Muscle of back (tissue), 13 donors: Measurements from ENCODE around the gene MPPED1. TPM values are rescaled to one million over a fixed set of nuclear protein-coding genes. Genes with fewer than 3 reads are reported as not detected.

Source experiments
- DNase-seq, 3 donors: peaks; one replicate each; pipeline versions ENCODE4 v3.0.0 to v3.0.0-alpha.2; 2013
- long read RNA-seq, 9 donors: transcript quantifications; one replicate each; lab custom pipeline, GENCODE V29; 2026
- polyA plus RNA-seq, 10 donors: library from polyadenylated mRNA; unstranded; fragments of 120-200 nt; gene quantifications; one replicate each; pipeline ENCODE4 v1.2.1, GENCODE V29; 2013; ENCODE audit not compliant: insufficient read length in 10 of 10

Gene MPPED1, protein sequence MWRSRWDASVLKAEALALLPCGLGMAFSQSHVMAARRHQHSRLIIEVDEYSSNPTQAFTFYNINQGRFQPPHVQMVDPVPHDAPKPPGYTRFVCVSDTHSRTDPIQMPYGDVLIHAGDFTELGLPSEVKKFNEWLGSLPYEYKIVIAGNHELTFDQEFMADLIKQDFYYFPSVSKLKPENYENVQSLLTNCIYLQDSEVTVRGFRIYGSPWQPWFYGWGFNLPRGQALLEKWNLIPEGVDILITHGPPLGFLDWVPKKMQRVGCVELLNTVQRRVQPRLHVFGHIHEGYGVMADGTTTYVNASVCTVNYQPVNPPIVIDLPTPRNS
- polyA plus RNA-seq, result 1 to 10 TPM in 2 of 10 donors, under 1 TPM in 8; 0.27 to 4.8 (median 0.45) TPM
- long read RNA-seq, donor 1, result 0 reads
- long read RNA-seq, donor 2, result 0 reads
- long read RNA-seq, donor 3, result 0 reads
- long read RNA-seq, donor 4, result 0 reads
- long read RNA-seq, donor 5, result 0 reads
- long read RNA-seq, donor 6, result 0 reads
- long read RNA-seq, donor 7, result 0 reads
- long read RNA-seq, donor 8, result 0 reads
- long read RNA-seq, donor 9, result 0 reads

DNA sequence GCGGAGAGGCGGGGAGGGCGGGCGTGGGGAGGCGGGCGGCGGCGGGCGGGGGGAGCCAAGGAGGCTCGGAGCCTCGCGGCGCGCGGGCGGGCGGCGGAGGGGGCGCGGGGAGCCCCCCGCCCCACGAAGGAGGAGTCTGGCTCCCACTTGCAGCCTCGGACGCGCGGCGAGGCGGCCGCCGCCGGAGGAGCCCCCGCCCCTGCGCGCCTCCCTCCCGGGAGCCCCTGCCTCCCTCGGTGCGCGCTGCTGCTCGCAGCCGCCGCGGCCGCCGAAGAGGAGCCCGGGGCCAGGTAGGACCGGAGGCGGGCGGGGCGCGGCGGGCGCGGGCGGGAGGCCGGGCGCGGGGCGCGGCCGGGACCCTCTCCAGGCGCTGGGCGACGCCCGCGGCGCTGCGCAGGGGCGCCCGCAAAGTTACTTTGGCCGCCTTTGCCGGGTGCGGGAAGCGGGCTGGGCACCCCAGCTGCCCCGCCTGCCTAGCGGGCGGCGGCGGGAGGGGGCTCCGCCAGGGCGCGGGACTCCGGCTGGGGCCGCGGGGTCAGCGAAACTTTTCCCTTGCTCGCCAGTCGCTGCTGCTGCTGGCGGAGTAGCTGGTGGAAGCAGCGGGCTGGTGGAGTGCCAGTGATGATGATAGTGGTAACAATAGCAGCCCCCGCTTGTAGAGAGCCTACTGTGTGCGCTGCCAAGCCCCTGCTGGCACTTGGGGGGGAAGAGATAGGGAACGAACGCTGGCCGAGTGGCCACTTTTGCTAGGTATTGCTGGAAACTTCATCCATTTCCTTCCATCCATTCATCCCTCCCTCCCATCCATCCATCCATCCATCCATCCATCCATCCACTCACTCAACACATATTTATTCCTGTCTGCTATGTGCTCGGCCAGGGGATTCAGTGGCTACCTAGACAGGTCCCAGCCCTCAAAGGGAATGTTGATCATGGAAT is at the start of gene MPPED1:
TSS of gene MPPED1 (plus strand) at position 146 of the 939 bp plus-strand sequence. CDS start 12,972 bp downstream, outside the sequence.
- DNase-seq, result no peak

DNA sequence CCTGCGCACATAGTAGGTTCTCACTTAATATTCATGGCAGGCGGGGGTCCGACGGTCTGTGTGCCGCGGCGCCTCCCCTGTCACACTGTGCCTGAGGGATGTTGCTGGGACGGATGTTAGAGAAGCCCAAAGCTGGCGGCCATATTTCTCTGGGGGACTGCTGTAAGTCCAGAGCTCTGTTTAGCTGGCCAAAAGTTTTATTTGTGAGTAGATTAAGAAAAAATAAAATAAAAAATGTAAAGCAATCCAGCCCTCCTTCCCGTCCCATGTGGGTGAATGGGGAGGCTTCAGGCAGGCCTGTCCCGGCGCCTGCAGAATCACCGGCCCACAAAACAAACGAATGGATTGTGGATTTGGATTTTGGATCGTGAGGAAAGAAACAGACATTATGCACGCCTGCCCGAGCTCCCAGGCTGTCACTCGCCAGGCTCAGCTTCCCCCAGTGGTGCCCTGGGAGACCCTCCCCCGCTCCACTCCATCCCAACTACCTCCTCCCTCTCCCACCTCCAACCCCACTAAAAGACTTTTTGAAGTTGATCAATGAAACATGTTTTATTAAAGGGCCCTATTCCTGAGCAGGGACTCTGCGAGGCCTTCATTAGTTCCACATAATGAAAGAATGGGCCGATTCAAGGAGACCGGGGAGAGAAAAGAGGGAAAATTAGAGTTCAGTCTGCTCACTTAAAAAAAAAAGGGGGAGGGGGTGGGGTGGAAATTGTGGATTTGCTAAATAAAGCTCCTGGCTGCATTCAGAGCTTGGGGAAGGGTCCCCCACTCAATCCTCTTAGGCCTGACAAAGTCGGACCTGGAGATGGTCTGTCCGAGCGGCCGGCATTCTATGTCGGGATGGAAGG is 48.3 kb upstream of the MPPED1 start:
- peak in 1 of 3 donors; percentile 36 for DNase-seq

DNA sequence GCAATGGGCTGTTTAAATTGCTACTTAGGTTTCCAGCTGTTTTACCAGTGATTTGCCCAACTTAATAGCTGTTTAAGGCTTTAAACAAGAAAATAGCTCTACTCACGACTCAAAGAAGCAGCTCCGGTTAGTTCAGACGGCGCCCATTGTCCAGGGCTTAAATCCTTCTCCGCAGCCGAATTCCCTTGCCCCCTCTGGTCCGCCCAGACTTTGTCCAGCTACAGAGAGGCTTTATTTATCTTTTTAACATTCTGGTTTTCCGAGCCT is 47.7 kb upstream of the MPPED1 start:
- no peak for DNase-seq

DNA sequence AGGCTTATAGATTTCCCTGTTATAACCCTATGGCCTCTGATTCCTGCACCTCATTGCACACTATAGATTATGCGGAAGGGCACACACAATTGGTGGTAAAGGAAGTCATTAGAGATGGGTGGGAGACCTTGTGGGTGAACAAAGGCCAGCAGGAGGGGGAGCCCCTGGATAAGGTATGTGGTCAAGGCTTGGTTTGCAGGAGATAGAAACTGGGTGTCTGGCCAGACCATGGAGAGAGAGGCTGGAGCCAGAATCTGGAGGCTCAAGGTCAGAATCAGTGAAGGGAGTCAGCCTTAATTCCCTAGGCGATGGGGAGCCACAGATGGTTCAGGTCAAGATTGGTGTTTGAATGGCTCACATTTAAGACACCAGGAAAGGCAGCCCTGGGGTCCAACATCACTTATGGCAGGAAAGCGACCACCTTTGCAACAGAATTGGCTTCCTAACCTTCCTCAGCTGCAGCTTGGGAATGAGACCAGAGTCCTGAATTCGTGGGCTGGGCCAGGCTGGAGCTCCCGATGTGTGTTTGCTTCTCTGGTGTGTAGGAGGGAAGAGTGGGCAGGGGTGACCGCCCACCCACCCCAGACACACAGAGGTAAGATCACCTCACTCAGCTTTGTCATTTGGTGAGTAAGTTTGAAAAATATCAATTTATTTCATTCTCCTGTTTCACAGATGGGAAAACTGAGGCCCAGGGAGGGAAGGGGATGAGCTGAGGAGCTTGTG is 45.9 kb upstream of the MPPED1 start:
- DNase-seq, result no peak

DNA sequence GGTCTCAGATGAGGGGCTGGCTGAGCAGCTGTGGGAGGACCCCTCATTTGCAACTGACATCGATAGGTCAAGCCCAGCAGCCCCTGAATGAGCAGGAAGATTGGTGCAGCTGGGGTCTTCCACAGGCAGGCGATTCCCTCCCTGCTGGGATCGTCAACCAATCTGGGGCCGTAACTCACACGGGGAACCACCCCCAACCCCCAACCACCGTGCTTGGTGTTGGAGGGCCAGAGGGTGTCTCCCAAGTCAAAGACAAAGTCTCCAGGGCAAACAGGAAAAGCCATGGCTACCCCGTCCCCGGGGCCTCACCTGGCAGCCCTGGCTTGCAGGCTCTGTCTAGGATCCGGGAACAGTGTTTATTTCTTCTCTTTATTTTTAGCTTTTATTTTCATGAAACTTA is 41.8 kb upstream of the MPPED1 start:
- DNase-seq, result no peak

DNA sequence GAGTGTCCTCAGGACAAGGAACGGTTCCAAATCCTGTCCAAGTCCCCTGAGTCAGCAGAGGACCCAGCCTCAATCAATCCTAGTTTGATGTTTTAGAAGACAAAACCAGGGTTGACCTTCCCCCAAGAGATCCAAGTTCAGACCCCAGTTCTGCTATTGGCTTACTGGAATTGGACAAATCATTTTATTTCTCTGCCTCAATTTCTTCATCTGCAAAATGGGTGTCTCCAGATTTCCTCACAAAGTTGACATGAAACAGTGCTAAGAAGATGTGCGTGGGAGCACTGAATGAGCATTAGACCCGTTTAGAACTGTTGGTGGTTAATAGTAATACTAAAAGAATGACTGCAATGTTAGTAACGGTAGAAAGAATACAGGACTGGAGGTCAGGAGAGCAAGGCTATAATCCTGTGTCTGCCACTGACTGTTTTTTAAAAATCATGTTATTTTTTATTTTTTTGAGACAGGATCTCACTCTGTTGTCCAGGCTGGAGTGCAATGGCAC is 35.8 kb upstream of the MPPED1 start:
- DNase-seq, result no peak

DNA sequence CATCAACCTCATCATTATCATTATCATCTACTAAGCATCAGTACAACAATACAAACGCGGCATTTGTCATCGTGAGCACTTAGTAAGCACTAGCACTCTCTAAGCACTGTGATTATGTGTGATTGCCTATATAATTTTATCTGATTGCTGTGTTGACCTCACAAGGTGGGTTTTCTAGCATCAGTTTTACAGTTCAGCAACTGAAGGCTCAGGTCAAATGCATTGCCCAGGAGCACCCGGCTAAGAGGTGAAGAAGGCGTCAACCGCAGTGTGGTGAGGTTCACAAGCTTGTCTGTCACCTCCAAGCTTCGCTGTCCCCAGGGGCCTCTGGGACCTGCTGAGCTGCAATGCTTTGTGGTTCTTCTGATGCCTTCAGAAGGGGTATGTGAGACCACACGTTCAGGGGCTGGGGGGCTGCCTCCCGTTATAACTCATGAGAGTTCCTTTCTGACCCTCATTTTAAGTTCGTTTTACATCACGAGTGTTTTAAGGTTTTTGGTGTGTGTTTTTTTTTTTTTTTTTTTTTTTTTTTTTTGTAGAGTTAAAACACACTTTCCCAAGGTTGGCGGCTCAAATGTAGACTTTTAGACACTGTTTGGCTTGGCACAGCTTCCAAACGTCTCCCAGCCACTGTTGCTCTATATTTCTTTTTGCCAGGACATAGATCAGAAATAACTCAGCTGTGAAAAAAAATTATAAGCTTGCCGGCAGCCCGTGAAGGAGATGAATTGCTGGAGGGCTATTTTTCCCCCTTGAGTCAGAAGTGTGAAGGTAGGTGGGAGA is 34.9 kb upstream of the MPPED1 start:
- DNase-seq, result no peak

DNA sequence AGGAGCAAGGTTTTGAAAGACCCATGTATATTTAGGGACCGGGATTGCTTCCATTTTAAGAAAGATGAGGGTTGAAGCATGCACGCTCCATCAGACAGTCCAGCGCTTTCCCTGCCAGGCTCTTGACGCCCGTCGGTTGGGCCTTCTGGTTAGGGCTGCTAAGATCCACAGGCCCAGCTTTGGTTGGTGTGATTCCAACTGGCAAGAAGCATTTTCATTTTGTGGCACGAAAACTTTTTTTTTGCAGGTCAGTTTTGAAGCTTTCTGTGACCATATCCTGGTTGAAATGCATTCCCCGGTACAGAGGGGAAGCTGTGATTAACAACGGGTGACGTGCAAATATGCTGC is 34.3 kb upstream of the MPPED1 start:
- peak in 1 of 3 donors; percentile 7 for DNase-seq

DNA sequence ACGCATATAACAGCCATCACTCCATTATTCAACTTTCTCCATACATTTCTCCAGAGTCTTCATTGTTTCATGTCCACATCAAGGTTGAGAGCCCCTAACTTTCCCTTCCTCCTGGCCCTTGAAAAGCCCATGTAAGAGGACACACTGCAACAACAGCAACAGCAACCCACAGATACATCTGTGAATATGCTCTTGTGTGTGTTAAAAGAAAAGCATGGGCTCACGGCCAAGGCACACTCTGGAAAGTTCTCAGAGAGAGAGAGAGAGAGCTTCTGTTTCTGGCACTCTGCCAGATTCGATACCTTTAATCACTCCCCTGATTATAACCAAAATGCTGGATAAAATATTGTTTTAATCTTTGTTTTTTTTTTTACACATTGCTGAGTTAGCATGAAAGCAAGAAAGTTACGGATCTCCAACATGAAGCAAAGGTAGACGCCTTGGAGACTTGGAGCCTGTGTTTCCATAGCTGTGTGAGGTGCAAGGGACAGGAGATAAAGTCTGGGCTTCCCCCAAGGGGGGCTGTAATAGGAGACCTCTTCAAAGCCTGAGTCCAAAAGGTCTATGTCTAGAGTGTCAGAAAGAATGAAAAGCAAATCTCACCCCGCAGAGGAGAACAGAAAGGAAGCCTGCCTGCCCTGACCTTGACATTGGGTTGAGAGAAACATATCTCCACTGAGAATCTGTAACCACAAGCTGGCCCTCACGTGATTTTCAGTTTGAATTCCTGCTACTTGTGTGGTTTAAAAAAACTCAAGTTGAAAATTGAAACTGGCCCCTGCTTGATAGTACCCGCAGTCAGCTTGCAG is 33.7 kb upstream of the MPPED1 start:
- peak; percentile 10 to 71 (median 47) for DNase-seq

DNA sequence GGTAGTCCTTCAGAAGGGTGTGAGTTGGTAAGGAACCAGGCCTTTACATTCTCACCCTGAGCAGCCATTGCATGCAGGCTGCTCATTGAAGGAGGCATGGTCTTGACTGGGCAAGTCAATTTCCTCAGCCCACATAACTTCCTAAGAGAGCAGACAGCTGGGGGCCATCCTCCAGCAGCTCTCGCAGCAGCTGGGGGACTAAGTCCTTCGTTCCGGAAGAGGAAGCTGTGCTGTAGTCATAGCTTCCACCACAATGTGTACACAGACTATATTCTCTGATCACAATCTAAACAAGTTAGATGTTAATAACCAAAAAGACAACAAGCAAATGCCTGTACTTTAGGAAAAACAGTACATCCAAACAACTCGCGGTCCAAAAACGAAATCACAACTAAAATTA is 30.1 kb upstream of the MPPED1 start:
- DNase-seq, result no peak

DNA sequence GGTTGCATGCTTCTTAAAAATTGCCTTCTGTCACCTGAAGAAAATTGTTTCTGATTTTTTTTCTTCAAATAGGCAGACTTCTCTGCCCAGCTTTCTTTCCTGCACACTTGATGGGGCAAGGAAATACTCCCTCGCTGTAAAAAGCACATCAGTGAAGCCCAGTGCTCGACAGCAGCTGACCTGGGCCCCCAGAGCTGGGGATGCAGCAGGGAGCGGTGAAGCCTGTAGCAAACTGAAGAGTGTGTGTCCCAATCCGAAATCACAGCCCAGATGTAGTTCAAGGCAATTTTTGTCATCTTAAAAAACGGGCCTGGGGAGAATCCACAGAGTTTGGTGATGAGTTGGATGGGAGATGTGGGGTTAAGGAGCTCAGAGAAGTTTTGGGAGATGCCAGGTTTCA is 27.0 kb upstream of the MPPED1 start:
- no peak for DNase-seq

DNA sequence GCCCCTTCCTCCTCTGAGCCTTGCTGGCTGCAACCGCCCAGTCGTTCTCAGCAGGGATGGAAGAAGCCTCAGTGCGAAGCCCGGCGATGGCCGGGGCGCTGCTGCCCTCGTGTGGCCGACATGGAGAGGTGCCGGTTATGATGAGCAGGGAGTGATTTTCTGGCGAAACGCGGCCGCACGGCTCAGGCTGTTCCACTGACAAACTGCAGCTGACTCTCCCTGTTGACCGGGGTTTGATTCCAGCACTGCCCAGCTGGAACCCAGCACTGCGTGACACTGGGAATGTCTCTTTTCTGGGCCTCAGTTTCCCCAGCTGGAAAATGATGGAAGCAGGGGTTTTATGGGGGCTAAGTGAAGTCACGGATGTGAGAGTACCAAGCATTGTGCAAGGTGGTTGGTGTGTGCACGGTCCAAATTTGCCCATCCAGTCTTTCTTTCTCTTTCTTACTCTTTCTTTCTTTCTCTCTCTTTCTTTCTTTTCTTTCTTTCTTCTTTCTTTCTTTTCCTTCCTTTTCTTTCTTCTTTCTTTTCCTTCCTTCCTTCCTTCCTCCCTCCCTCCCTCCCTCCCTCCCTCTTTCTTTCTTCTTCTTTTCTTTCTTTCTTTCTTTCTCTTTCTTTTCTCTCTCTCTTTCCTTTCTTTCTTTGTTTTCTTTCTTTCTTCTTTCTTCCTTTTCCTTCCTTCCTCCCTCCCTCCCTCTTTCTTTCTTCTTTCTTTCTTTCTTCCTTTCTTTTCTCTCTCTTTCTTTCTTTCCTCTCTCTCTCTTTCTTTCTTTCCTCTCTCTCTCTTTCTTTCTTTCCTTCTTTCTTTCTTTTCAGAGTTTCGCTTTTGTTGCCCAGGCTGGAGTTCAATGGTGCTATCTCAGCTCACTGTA is 25.8 kb upstream of the MPPED1 start:
- peak; percentile 67 to 91 (median 88) for DNase-seq

DNA sequence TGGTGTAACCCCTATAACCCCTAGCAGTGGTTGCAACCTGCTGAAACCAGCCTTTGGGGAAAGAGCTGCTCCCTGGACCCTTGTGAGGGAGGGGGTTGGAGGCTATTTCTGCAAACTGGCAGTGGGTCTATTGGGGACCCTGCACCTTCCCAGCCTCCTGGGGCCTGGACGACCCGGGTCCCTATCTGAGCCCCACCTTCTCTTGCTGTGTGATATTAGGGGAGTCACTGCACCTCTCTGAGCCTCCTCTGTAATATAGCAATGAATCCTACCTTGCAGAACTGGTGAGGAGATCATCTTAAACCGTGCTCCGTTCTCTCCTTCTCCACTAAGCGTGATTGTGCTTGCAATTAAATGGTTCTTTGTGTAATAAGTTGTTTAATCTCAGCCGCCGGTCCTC is 24.0 kb upstream of the MPPED1 start:
- no peak for DNase-seq

DNA sequence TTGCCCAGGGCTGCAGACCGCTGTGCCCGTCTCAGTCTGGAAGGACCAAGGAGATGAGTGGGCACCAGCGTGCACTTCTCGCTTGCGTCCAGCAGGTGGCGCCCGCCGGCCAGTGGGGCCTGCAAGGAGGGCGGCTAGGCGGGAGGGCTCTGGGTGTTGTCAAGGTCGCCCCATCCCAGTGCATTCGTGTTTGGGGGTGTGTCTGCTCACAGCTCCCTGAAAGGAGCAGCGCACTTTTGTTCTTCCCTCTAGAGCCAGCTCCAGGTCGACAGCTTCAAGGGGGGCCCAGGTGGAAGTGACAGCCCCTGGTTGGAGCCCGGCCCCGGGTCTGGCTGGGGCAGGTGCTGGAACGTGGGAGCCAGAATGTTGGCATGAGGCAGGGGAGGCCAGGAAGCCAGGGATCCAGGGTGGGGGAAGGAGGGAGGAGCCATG is 23.4 kb upstream of the MPPED1 start:
- DNase-seq, result peak; percentile 18 to 72 (median 56)

DNA sequence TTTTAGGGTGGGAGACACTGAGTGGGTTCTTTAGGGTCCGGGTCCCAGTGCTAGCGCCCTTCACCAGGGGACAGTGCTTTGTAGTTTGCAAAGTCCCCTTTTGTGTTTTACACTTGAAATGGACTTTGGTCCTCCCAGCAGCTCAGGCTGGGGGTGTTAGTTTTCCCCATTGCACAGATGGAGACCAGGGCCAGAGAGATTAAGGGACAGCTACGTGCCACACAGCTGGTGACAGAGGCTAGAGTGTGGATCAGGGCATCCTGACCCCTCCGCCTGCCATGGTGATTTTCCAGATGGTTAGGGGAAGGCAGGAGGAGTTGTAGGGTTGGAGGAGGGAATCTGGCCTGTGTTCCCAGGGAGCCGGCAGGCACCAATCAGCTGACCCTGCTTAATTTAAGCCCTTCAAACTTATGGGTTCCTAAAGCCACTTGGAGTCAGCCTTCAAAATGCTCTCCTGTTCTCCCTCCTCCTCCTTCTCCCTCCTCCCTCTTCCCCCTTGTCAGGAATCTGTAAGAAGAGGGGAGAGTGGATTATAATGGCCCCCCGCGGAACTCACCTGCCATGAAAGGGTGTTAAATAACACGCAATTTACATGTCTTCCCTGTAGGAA is 22.5 kb upstream of the MPPED1 start:
- DNase-seq, result no peak

DNA sequence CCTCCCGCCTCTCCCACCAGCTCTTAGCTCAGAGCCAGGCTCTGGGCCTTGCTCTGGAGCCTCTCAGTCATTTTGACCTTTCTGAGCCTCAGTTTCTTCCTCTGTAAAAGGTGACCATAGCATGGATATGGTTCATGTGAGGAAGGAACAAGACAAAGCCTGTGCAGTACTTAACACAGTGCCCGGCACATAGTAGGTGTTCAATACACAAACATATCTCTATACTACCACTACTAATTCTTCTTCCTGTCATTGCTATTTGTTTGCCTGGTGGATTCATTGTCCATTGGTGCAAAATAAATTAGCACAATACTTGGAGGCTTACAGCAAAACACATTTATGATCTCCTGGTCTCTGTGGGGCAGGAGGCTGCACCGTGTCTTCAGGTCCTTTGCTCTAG is 21.6 kb upstream of the MPPED1 start:
- DNase-seq, result no peak

DNA sequence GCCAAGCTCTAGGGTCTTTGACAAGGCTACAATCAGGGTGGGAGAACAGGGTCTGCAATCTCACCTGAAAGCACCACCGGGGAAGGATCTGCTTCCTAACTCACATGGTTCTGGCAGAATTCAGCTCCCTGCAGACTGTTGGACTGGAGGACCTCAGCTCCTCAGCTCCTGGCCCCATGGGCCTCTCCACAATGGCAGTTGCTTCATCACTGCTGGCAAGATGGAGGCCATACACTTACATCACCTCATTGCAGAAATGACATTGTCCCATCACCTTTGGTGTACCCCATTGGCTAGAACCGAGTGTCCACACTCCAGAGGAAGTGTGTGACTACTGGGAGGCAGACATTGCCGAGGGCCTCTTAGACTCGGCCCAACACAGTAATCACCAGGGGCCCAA is 20.9 kb upstream of the MPPED1 start:
- DNase-seq, result no peak

DNA sequence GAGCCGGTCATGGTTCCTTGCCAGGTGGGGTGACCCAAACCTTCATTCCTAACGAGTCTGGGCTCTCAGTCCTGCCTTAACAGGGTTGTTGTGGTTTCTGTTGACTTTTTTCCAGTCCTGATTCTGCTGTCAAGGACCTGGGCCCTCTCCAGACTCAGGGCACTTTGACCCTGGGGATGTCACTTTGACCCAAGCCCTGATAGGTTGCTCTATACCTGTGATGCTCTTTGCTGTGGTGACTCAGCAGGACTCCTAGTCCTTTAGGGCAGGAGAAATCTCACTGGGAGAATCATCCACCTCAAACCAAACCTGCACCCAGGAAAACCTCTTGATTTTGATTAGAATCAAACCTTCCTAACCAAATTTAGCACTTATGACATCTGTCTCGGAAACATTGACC is 20.5 kb upstream of the MPPED1 start:
- no peak for DNase-seq
